GM19239 (cell line): Measurements from ENCODE around the gene KCNH4.
"Not testable (repeated sequence)": the region's sequence is repeated elsewhere in the genome, so short reads cannot be mapped to it uniquely, and the experiment has no call there.

Source experiments
- DNase-seq: peaks from one replicate; pipeline ENCODE4 v3.0.0; 2011; ENCODE audit warnings: low spot score; ENCODE audit not compliant: insufficient read length
- FAIRE-seq: peaks from 2 replicates; lab custom pipeline; 2011; peaks lifted over from hg19 to GRCh38; lab: Jason Lieb, UNC

KCNH4 gene

GRCh38 chr17:42180922-42181850 is at the start of gene KCNH4:
TSS of gene KCNH4 (minus strand) at chr17:42181142. CDS start at chr17:42180945, 197 bp downstream.
- DNase-seq: peak; percentile 88
- peak; percentile 96 for FAIRE-seq

- FAIRE-seq: no peak
- DNase-seq: no peak
Observed at GRCh38 chr17:42230225-42230624, 49.3 kb upstream of the KCNH4 start.

- DNase-seq: no peak
- FAIRE-seq: no peak
Observed at GRCh38 chr17:42227849-42228700, 47.1 kb upstream of the KCNH4 start.

DNA sequence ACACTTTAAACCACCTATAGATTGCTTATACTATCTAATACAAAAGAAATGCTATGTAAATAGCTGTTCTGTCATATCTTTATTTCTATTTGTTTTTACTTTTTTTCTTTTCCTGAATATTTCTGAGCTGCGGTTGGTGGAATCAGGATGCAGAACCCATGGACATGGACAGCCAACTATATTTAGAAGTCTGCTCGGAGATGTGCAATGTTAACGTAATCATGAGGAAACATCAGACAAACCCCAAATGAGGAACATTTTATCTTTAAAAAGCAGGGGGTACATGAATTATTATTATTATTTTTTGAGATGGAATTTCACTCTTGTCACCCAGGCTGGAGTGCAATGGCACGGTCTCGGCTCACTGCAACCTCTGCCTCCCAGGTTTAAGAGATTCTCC is 44.7 kb upstream of the KCNH4 start:
- FAIRE-seq (no peak), DNase-seq (no peak)

DNA sequence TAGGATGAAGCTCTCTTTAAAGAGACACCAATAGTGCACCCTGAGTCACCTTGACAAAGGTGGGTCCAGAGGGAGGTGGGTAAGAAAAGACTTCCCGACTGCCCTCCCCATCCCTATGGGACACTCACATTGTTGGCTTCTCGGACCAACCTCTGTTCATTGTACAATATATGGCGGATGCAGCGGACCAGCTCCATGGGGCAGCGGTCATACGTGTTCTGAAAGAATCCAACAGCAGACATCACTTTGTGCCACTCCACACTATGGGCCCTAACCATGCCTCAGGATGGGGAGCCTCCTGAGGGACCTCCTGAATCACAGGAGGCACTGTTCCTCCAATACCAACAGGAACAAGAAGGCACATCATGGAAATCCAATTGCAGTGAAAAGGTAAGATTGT is 43.7 kb upstream of the KCNH4 start:
- DNase-seq (no peak), FAIRE-seq (no peak)

- no peak for FAIRE-seq
- peak; percentile 47 for DNase-seq
Observed at GRCh38 chr17:42221886-42222745, 41.2 kb upstream of the KCNH4 start.

DNA sequence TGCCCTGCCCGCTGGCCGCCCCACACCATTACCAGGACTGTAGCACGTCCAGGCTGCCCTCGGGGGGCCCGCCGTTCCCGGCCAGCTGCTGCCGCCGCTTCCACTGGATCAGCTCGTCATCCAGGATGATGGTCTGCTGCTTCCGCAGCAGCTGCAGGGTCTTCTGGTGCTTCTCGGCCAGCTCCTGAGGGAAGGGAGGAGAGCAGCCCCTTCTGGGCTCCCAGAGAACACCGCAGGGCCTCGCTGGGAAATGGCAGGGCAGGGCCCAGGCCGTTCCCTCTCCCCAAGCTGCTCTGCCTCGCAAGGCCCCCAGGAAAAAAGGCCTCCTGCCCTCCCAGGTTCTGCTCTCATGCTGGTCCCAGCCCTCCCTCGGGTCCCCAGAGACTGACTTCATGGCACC is 38.3 kb upstream of the KCNH4 start:
- not testable (repeated sequence) for FAIRE-seq, DNase-seq

DNA sequence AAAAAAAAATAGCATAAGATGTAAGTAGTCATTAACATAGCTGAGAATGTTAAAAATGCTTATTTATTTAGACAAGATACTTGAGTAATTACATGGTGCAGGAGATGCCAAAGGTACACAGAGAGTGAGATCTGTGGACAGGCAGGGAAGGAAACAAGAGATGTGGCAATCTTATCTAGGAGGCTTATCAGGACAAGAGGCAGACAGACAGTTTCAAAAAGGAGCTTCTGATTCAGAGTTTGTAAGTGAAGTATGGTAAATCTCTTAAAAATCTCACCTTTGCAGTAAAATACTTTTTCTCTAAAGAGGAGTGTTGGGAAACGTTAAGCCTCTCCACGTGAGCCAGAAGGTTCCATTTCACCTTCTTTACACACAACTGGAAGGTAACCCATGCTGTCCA is 33.2 kb upstream of the KCNH4 start:
- FAIRE-seq: no peak

GRCh38 chr17:42212382-42212781 is 31.4 kb upstream of the KCNH4 start:
- FAIRE-seq (no peak), DNase-seq (no peak)

More for the DNA sequence above, 33.2 kb upstream of the KCNH4 start:
- DNase-seq: no peak

GRCh38 chr17:42211921-42212341 is 31.0 kb upstream of the KCNH4 start:
- not testable (repeated sequence) for FAIRE-seq

DNA sequence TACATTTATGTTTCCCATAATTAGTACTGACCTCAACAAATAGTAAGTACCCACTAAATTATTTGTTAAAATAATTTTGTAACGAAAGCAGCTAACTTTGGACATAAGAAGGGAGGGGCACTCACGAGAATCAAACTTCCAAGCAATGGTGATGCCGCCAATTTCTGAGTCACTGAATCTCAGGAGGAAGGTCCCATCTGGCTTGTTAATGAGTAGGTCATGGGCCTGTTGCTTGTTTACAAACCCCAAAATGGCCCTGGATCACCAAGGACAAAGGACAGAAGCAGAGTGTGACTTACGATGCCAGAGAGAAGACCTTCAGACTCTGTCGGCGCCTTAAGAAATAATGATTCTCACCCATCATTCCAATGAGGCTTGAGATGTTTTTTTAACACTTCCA is 29.1 kb upstream of the KCNH4 start:
- no peak for FAIRE-seq

More at GRCh38 chr17:42211921-42212341, 31.0 kb upstream of the KCNH4 start:
- DNase-seq: not testable (repeated sequence)

DNA sequence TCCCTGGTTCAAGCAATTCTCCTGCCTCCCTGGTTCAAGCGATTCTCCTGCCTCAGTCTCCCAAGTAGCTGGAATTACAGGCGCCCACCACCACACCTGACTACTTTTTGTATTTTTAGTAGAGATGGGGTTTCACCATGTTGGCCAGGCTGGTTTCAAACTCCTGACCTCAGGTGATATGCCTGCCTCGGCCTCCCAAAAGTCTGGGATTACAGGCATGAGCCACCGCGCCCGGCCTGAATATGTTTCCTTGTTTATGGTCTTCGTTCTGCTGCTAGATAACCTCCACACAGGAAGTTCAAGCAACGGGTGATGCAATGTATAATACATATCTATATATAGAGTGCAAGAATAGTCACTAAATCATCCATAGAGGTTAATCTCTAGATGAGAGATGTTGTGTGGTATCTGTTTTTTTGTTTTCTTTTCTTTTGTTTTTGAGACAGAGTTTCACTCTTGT is 25.2 kb upstream of the KCNH4 start:
- FAIRE-seq, DNase-seq: not testable (repeated sequence)

More for the DNA sequence above, 29.1 kb upstream of the KCNH4 start:
- no peak for DNase-seq

DNA sequence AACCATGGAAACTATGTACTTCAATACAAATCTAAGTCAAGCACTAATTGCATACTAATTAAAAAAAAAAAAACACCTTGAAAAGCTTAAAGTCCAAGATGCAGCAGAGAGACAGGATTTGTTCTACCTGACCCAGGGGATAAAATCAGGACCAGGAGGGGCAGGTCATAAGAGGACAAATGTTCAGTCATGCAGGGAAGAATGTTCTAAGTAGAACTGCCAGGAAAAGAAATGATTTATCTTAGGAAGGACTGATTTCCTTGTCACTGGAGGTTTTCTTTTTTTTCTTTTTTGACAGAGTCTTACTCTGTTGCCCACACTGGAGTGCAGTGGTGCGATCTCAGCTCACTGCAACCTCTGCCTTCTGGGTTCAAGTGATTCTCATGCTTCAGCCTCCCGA is 22.4 kb upstream of the KCNH4 start:
- no peak for FAIRE-seq
- DNase-seq: no peak

DNA sequence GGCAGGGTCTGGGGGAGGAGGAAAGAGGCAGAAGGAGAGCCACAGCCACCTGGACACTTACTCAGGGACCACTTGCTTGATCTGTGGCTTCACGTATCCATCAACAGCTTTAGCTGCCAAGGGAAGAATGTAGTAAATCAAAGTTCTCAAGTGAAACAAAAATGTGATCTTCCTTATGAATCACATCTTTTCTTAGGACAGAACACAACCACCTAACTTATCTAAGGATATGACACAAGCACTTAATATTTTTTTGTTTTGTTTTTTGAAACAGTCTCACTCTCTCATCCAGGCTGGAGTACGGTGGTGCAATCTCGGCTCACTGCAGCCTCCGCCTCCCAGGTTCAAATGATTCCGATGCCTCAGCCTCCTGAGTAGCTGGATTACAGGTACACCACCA is 21.8 kb upstream of the KCNH4 start:
- DNase-seq: no peak
- FAIRE-seq: no peak

GRCh38 chr17:42202159-42202558 is 21.2 kb upstream of the KCNH4 start:
- DNase-seq: no peak
- no peak for FAIRE-seq

DNA sequence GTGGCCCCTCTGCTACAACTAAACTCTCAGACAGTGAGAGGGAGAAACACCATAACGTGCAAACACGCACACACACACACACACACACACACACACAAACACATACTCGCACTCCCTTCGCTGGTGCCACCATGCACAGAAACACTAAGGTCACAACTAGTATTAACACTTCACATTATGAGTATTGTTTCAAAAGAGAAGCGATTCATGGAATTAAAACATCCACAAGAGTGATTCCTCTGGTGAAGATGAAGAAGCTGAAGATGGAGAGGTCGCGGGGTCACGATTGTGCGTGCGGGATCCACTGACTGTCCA is 20.5 kb upstream of the KCNH4 start:
- no peak for FAIRE-seq

DNA sequence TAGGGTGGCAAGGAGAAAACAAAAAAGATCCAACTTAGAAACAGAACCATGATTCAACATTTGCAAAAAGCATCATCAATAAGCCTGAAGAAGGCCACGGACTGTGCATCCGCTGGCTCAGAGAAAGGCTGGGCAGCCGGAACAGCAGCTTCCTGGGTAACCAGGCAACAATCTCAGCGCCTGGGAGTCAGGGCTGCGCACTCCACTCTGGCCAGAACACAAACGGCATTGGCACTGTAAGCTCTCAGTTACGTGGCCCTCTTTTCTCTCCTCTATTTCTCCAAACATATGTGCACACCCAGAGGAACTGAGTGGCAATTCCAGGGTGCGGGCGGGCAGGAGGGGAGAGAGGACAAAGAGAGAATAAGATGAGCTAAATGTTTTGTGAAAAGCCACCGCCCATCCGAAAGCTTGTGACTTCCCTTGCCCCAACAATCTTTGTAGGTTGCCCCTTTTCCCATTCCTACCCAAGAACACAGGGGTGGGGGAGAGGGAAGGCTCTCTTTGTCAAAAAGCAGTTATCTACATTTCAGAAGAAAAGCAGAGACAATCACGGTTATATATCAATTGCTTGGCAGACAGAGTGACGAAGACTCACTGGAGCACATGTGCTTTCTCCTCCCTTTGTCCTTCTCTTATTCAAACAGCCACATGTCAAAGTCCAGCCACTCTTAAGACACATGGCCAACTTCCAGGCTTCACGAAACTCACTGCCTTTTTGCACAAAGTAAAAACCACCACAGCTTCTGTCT is 19.9 kb upstream of the KCNH4 start:
- FAIRE-seq (no peak), DNase-seq (no peak)

More for the DNA sequence above, 20.5 kb upstream of the KCNH4 start:
- DNase-seq: no peak

GRCh38 chr17:42199416-42200011 is 18.6 kb upstream of the KCNH4 start:
- FAIRE-seq (no peak), DNase-seq (no peak)

DNA sequence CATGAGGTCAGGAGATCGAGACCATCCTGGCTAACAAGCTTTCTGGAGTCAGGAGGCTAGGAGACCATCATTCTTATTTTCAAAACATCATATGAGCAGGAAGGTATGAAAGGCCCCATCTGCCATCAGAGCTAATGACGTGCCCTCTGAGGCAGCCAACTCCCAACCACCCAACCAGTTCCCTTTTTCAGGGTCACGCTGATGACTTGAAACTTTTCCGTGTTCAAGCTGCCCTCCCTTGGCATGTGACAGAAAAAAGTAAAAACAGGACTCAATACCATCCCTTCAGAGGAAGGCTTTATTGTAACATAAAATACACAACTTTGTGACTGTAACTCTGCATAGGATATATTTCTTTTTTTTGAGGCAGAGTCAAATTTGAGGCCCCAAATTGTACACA is 18.0 kb upstream of the KCNH4 start:
- FAIRE-seq: no peak
- no peak for DNase-seq
